Pons (tissue), 1 donor: ENCODE data around the gene CDC42EP4.
"Not testable (repeated sequence)": the region's sequence is repeated elsewhere in the genome, so short reads cannot be mapped to it uniquely, and the experiment has no call there.

Experiments used
- DNase-seq: peaks from one replicate; pipeline ENCODE4 v3.0.0-alpha.2; 2016; ENCODE audit warnings: low spot score

The CDC42EP4 gene

GRCh38 chr17:73279704-73280103 lies 32.1 kb downstream of the CDC42EP4 start:
- DNase-seq = no peak

DNA sequence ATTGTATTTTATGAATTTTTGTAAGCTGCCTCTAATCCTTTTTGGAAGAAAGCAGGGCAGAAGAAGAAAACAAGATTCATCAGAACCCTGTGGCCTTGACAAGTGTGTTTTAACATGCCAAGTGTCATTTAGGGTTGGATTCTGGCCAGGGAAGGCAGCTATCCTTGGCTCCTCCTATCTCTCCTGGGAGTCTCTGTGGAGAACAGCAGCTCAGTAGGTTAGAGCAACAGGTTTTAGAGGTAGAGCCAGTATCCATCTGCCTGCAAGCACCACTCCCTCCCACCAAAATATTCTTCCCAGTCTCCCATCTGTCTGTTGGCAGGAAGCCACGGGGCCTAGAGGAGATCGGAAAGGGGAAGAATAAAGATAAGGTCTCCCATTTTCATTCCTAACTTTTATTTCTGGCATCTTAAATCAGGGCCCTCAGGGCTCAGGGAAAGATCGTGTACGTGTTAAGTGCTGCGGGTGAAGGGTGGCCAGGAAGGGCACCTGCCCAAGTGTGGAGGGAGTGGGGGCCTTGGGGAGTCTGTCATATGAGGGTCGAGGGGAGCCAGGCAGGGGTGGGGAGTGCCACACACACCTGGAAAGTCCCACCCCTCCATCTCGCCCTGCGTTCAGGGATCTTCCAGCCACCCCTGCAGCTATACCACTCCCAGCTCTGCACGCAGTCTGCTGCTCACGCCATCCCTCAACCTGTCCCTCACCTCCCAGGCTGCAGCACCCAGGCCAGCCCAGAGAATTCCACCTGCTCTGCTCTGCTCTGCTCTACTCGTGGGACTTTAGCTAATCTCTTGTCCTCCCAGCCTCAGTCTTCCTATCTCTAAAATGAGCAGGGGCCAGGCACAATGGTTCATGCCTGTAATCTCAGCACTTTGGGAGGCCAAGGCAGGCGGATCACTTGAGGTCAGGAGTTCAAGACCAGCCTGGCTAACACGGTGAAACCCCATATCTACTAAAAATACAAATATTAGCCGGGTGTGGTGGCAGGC lies 33.0 kb downstream of the CDC42EP4 start:
- DNase-seq = peak; percentile 29

DNA sequence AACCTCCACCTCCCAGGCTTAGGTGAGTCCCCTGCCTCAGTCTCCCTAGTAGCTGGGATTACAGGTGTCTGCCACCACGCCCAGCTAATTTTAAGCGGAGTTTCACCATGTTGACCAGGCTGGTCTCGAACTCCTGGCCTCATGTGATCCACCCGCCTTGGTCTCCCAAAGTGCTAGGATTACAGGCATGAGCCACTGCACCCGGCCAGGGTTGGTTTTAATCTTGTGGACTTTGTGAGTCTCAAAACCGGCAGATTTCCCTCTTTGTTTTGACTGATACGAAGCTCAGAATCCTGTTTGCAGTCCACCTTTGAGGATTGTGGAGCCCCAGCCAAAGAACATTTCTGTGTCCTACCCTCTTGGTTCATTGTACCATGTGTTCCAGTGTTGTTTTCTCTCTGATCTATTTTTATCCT lies 33.7 kb downstream of the CDC42EP4 start:
- no peak for DNase-seq

- DNase-seq = no peak
These were observed 37.3 kb downstream of the CDC42EP4 start for GRCh38 chr17:73274490-73274889.

DNA sequence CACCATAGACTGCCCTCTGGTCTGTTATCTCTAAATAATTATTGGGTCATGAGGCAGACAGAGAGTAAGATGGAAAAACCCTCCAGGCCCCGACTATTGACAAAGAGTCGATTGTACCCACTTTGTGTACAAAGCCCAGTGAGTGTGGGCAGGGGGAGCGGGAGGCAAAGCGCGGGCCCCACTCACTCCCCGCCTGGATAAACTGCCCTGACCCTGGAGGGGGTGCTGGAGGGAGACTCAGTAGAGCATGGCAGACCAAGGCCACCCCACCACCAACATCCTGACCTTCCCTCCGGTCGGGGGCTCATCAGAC lies 38.9 kb downstream of the CDC42EP4 start:
- peak; percentile 79 for DNase-seq

DNA sequence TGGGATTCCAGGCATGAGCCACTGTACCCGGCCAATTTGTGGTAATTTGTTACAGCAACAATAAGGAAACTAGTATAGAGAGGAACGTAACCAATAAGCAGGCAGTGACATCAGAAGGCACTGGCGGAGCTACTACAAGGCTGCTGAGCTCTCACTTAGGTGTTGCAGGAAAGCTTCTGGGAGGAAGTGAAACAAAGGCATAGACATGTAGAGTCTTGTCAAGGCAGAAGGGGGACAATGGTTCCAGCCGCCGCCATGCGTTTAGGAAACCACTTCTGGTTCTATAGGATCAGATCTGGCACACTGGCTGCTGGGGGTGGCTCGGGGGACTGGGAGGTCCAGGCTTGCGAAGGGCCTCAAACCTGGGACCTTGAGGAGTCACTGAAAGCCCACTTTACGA lies 40.7 kb downstream of the CDC42EP4 start:
- DNase-seq = no peak

DNA sequence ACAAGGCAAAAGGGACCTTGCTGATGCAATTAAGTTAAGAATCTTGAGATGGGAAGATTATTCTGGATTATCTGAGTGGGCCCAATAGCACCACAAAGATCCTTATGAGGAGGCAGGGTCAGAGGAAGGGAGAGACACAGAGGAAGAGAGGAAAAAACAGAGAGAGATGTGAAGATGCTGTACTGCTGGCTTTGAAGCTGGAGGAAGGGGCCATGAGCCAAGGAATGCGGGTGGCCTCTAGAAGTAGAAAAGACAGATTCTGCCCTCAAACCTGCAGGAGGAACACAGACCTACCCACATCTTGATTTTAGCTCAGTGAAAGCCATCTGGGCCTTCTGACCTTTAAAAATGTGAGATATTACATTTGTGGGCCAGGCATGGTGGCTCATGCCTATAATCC lies 42.0 kb downstream of the CDC42EP4 start:
- no peak for DNase-seq

- no peak for DNase-seq
These were observed 42.5 kb downstream of the CDC42EP4 start for GRCh38 chr17:73269329-73269615.

- DNase-seq = no peak
These were observed 43.0 kb downstream of the CDC42EP4 start for GRCh38 chr17:73268582-73269328.

DNA sequence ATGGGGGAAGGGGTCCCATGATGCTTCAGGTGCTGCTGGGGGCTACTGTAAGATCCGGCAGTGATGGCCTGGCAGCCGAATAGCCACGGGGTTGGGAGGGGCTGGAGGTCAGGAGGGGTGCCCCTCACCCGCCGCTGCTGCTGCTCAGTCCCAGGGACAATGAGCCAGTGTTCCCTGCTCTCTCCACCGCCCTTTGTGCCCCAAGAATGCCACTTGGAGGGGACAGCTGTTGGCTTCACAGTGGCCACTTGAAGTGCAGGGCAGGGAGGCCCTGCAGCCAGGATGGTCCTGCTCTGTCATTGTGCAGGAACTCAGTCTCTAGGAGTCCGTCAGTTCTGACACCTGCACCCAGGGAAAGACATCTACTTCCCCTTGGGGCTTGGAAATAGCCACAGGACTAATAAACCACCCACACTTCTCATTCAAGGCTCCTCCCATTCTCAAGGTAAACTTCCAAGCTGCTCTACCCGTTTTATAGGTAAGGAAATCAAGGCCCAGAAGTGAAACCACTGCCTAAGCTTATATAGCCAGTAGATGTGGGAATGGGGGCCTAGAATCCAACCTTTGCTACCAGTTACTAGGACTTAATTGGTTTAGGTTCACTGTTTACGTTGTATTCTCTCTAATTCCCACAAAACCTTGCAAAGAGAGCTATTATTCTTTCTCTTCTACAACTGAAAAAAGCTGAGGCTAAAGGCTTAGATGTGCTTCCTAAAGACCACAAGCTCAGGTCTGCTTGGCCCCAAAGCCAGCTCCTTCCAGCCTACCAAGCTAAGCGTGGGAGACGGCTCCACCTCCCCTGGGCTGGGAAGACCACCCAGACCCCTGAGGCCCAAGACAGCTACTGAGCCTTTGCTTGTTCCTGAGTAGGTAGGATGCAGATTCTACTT lies 43.9 kb downstream of the CDC42EP4 start:
- DNase-seq = peak; percentile 95

- no peak for DNase-seq
These were observed 45.0 kb downstream of the CDC42EP4 start for GRCh38 chr17:73266796-73267195.

DNA sequence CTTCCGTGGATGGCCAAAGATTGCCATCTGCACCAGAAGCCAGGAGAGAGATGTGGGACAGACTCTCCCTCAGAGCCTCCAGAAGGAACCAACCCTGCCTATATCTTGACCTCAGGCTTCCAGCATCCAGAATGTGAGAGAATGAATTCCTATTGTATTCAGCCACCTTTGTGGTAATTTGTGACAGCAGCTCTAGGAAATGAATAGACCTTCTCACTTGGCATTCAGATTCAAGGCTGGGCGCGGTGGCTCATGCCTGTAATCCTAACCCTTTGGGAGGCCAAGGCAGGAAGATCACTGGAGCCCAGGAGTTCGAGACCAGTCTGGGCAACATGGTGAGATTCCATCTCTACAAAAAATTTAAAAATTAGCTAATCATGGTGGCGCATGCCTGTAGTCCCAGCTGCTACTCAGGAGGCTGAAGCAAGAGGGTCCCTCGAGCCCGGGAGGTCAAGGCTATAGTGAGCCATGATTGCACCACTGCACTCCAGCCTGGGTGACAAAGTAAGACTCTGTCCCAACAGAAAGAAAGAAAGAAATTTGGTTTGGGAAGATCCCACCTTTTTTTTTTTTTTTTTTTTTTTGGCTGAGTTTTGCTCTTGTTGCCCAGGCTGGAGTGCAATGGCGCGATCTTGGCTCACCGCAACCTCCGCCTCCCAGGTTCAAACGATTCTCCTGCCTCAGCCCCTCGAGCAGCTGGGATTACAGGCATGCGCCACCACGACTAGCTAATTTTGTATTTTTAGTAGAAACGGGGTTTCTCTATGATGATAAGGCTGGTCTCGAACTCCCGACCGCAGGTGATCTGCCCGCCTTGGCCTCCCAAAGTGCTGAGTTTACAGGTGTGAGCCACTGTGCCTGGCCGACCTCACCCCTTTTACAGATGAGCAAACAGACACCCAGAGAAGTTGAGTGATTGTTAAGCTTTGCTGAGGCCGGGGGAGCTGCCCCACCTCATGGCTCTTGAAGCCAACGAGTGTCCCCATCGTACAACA lies 45.9 kb downstream of the CDC42EP4 start:
- no peak for DNase-seq

DNA sequence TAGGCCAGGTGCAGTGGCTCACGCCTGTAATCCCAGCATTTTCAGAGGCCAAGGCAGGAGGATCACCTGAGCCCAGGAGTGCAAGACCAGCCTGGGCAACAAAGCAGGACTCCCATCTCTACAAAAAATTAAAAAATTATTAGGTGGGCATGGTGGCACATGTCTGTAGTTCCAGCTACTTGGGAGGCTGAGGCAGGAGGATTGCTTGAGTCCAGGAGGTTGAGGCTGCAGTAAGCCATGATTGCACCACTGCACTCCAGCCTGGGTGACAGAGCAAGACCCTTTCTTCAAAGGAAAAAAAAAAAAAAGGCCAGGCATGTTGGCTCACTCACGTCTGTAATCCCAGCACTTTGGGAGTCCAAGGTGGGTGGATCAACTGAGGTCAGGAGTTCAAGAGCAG lies 47.4 kb downstream of the CDC42EP4 start:
- not testable (repeated sequence) for DNase-seq

DNA sequence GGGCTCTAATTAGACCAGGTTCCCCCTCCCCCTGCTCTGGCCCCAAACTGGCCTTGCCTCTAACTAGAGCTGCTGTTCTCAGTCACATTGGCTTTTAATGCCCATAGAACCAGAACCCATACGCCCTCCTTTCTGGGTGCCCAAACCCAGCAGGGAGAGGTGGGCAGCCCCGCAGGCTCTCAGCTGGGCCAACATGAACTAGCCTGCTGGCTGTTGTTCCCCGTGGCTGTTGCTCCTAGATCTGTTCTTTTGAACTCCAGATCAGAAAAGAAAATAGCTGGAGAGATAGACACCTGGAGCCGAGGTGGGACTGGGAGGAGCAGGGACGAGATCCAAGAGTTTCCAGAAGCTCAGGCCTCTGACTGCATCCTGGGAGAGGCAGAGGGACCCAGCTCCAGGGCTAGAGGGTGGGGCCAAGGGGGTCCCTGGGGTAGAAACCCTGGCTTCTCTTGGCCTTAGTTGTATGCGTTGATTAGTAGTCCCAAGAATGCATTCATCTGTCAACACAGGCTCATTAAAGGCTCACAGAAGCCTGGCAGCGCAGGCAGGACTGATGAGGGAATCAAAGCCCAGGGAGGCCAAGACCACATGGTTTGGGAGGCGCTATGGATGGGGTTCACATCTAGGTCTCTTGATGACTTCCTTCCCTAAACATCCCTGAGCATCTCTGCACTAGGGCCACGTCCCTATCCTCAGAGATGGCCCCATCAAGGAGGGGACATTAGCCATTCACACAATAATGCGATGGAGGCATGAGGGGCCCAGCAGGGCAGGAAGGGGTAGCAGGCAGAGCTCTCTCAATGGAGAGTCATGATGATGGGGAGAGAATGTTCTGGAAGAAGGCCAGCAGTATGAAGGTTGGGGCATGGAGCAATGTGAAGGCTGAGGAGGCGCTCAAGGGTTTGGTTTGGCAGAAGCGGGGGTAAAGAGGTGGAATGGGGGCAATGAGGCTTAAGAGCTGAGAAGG lies 48.8 kb downstream of the CDC42EP4 start:
- DNase-seq = peak; percentile 12

GRCh38 chr17:73261952-73262675 lies 49.7 kb downstream of the CDC42EP4 start:
- DNase-seq = peak; percentile 88

DNA sequence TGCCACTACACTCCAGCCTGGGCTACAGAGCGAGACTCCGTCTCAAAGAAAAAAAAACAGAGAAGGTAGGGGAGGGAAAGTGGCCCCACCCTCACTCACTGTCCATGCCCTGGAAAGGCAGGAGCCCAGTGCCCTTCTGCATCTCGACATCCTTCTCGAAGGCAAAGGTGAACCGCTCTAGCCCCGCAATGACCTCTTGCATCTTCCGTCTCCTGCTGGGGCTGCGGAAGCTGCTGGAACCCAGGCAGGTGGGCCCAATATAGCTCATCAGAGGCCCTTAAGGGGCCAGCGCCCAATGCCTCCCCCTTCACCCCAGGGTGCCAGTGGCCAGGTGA lies 50.2 kb downstream of the CDC42EP4 start, which contains the start of gene CPSF4L:
Gene CPSF4L, minus strand, starts transcription at position 264 of the 335 bp plus-strand sequence. Its CDS starts 62 bp downstream, at position 202.
- DNase-seq = no peak

GRCh38 chr17:73257516-73257915 lies 54.3 kb downstream of the CDC42EP4 start:
- DNase-seq = no peak

DNA sequence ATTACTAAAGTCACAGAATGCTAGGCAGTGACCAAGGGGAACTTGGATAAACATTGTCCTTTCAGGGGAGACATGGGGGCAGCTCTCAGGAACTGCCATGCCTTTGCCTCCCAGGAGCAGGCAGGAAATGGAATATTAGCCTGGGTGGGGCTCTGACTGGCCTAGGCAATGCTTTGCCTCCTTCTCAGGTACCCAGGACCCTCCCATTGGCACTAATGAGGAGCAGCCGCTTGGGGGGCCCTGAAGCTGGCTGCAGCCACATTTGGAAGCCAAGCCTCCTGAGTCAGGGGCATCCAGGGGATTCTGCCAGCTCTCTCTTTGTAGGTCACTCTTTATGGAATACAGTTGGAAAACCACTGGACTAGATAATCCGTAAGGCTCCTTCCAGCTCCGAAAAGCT lies 55.6 kb downstream of the CDC42EP4 start:
- no peak for DNase-seq

- DNase-seq = peak; percentile 52
These were observed 56.1 kb downstream of the CDC42EP4 start for GRCh38 chr17:73255671-73256181.
